Superior temporal gyrus (tissue), 1 donor: ENCODE results near the gene TEX53.

ENCODE experiments used
- DNase-seq: peaks from one replicate; pipeline ENCODE4 v3.0.0-alpha.2; 2016; ENCODE audit errors: extremely low spot score

Gene TEX53

GRCh38 chr9:114641967-114642366, 15.6 kb downstream of the TEX53 start:
- peak; percentile 58 for DNase-seq

- no peak for DNase-seq
These were observed 19.2 kb downstream of the TEX53 start for GRCh38 chr9:114638404-114638803.

- DNase-seq: no peak
These were observed 23.2 kb downstream of the TEX53 start for GRCh38 chr9:114634387-114634786.

GRCh38 chr9:114633438-114634089, 24.0 kb downstream of the TEX53 start:
- DNase-seq: no peak

- DNase-seq: no peak
These were observed 26.4 kb downstream of the TEX53 start for GRCh38 chr9:114631166-114631565.

GRCh38 chr9:114629563-114630090, 28.0 kb downstream of the TEX53 start:
- peak; percentile 36 for DNase-seq

- no peak for DNase-seq
These were observed 30.1 kb downstream of the TEX53 start for GRCh38 chr9:114627553-114627952.

- DNase-seq: no peak
These were observed 31.1 kb downstream of the TEX53 start for GRCh38 chr9:114626415-114627020.

GRCh38 chr9:114624677-114625076, 32.9 kb downstream of the TEX53 start:
- DNase-seq: no peak

GRCh38 chr9:114621975-114622609, 35.5 kb downstream of the TEX53 start:
- DNase-seq: no peak

- no peak for DNase-seq
These were observed 36.0 kb downstream of the TEX53 start for GRCh38 chr9:114621561-114621960.

- peak; percentile 72 for DNase-seq
These were observed 38.3 kb downstream of the TEX53 start for GRCh38 chr9:114619191-114619761.

GRCh38 chr9:114616684-114617520, 40.7 kb downstream of the TEX53 start:
- DNase-seq: no peak

GRCh38 chr9:114614373-114614772, 43.2 kb downstream of the TEX53 start:
- no peak for DNase-seq

GRCh38 chr9:114613919-114614318, 43.7 kb downstream of the TEX53 start:
- no peak for DNase-seq

- DNase-seq: no peak
These were observed 44.5 kb downstream of the TEX53 start for GRCh38 chr9:114613087-114613486.

- no peak for DNase-seq
These were observed 45.2 kb downstream of the TEX53 start for GRCh38 chr9:114612272-114612923.

GRCh38 chr9:114611516-114612271, 45.9 kb downstream of the TEX53 start:
- DNase-seq: peak; percentile 48

GRCh38 chr9:114608525-114608796, 49.1 kb downstream of the TEX53 start:
- DNase-seq: no peak

GRCh38 chr9:114607671-114608524, 49.7 kb downstream of the TEX53 start:
- no peak for DNase-seq
